Neutrophil (primary cell): ENCODE data around the gene SAP30.
A peak's percentile ranks its signal among the peaks of the same experiment; 100 is the strongest.

Experiments
- H3K27ac ChIP-seq: fragments of 200-600 bp; sonication (generic); 2 replicates; pipeline ENCODE4 v1.5.1; 2016; ENCODE audit warnings: mild to moderate bottlenecking, moderate library complexity
- H3K27me3 ChIP-seq: fragments of 200-600 bp; sonication (generic); 2 replicates; pipeline ENCODE4 v1.6.0; 2016; ENCODE audit warnings: mild to moderate bottlenecking
- H3K36me3 ChIP-seq: fragments of 200-600 bp; sonication (generic); 2 replicates; pipeline ENCODE4 v1.5.1; 2017
- H3K4me1 ChIP-seq, 2 experiments: fragments of 200-600 bp in 1 of 2; sonication (generic) in 1 of 2; 1 replicate in 1 of 2; 2 replicates in 1 of 2; pipeline versions ENCODE4 v1.5.1 to v1.6.1; 2013 to 2016; ENCODE audit warnings: low read depth in 1 of 2, low read length in 1 of 2, mild to moderate bottlenecking in 1 of 2, moderate library complexity in 1 of 2; ENCODE audit not compliant: control insufficient read depth in 1 of 2, insufficient read depth in 1 of 2
- H3K4me3 ChIP-seq, 2 experiments: fragments of 200-600 bp in 1 of 2; sonication (generic) in 1 of 2; 1 replicate in 1 of 2; 2 replicates in 1 of 2; pipeline ENCODE4 v1.5.1; 2013 to 2016; ENCODE audit warnings: low read depth in 1 of 2, low read length in 1 of 2, mild to moderate bottlenecking in 1 of 2, moderate library complexity in 1 of 2
- H3K9me3 ChIP-seq: fragments of 200-600 bp; sonication (generic); 2 replicates; pipeline ENCODE4 v1.5.1; 2016
- TF ChIP-seq, protein P1 (sequence below): fragments of 200-600 bp; sonication (generic); IDR thresholded peaks from 2 replicates; pipeline ENCODE4 v1.5.1; 2016; ENCODE audit warnings: antibody characterized with exemption

Gene SAP30

GRCh38 chr4:173410079-173410478 lies 39.3 kb downstream of the SAP30 start:
- Histone ChIP-seq H3K36me3 (no peaks in the 10 kb centered on the region), H3K4me1 (peaks cover 50 to 51% of the 10 kb centered on the region in 2 experiments), H3K4me3 (no peak overlapping the region), H3K9me3 (no peaks in the 10 kb centered on the region), H3K27ac (peak overlapping the region; percentile 86), H3K27me3 (no peaks in the 10 kb centered on the region)
- TF ChIP-seq, protein P1, sequence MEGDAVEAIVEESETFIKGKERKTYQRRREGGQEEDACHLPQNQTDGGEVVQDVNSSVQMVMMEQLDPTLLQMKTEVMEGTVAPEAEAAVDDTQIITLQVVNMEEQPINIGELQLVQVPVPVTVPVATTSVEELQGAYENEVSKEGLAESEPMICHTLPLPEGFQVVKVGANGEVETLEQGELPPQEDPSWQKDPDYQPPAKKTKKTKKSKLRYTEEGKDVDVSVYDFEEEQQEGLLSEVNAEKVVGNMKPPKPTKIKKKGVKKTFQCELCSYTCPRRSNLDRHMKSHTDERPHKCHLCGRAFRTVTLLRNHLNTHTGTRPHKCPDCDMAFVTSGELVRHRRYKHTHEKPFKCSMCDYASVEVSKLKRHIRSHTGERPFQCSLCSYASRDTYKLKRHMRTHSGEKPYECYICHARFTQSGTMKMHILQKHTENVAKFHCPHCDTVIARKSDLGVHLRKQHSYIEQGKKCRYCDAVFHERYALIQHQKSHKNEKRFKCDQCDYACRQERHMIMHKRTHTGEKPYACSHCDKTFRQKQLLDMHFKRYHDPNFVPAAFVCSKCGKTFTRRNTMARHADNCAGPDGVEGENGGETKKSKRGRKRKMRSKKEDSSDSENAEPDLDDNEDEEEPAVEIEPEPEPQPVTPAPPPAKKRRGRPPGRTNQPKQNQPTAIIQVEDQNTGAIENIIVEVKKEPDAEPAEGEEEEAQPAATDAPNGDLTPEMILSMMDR: no peak

GRCh38 chr4:173411106-173411693 lies 40.4 kb downstream of the SAP30 start:
- TF ChIP-seq, protein P1: no peak
- Histone ChIP-seq H3K27me3 (no peaks in the 10 kb centered on the region), H3K4me3 (no peak overlapping the region)

GRCh38 chr4:173413036-173413435 lies 42.3 kb downstream of the SAP30 start:
- Histone ChIP-seq H3K4me3 (peak overlapping the region; percentile 15 to 59), H3K36me3 (no peaks in the 10 kb centered on the region), H3K9me3 (no peaks in the 10 kb centered on the region), H3K27me3 (no peaks in the 10 kb centered on the region), H3K4me1 (peaks cover 79 to 80% of the 10 kb centered on the region in 2 experiments), H3K27ac (peak overlapping the region; percentile 86)
- TF ChIP-seq, protein P1: no peak

More at GRCh38 chr4:173411106-173411693, 40.4 kb downstream of the SAP30 start:
- Histone ChIP-seq H3K27ac (peak overlapping the region; percentile 86), H3K9me3 (no peaks in the 10 kb centered on the region), H3K4me1 (peaks cover 61 to 62% of the 10 kb centered on the region in 2 experiments), H3K36me3 (no peaks in the 10 kb centered on the region)

GRCh38 chr4:173414456-173414855 lies 43.7 kb downstream of the SAP30 start:
- Histone ChIP-seq H3K36me3 (no peaks in the 10 kb centered on the region), H3K4me3 (peak overlapping the region; percentile 43 to 59), H3K27me3 (no peaks in the 10 kb centered on the region), H3K27ac (peak overlapping the region; percentile 86), H3K9me3 (no peaks in the 10 kb centered on the region), H3K4me1 (peaks cover 91 to 93% of the 10 kb centered on the region in 2 experiments)
- TF ChIP-seq, protein P1: no peak

- peak overlapping the region; percentile 43 to 59 for H3K4me3 ChIP-seq
- peak overlapping the region; percentile 86 for H3K27ac ChIP-seq
- no peaks in the 10 kb centered on the region for H3K27me3 ChIP-seq
- H3K4me1 ChIP-seq: peaks cover 91 to 93% of the 10 kb centered on the region in 2 experiments
- no peaks in the 10 kb centered on the region for H3K9me3 ChIP-seq
- TF ChIP-seq, protein P1: no peak
- H3K36me3 ChIP-seq: no peaks in the 10 kb centered on the region
Measured at GRCh38 chr4:173415092-173415491, 44.3 kb downstream of the SAP30 start.
